SK-N-SH treated with all-trans-retinoic acid at 6 μM for 48 hours (cell line): Measurements from ENCODE around the gene PRPF40B.

ENCODE experiments used
- ATAC-seq: fragments of 200-7000 bp; cut with Tn5 transposase; 3 replicates; pipeline ENCODE4 v1.9.1; 2020; ENCODE audit warnings: mild to moderate bottlenecking, moderate library complexity
- ARNTL ChIP-seq: fragments of 450-650 bp; formaldehyde crosslinking; IDR thresholded peaks from 2 replicates; pipeline ENCODE4 v1.5.0; 2020; ENCODE audit warnings: low read depth, mild to moderate bottlenecking, moderate library complexity, borderline replicate concordance
- CREB5 ChIP-seq: fragments of 250-450 bp; sonication (Bioruptor Pico); IDR thresholded peaks from 2 replicates; pipeline ENCODE4 v1.5.1; 2020; ENCODE audit warnings: low read depth, mild to moderate bottlenecking, moderate library complexity
- CSDC2 ChIP-seq: fragments of 250-450 bp; sonication (Bioruptor Pico); IDR thresholded peaks from 2 replicates; pipeline ENCODE4 v1.5.0; 2020; ENCODE audit warnings: mild to moderate bottlenecking, moderate library complexity
- ESRRG ChIP-seq: fragments of 250-450 bp; sonication (Bioruptor Pico); IDR thresholded peaks from 2 replicates; pipeline ENCODE4 v1.6.1; 2021; ENCODE audit warnings: mild to moderate bottlenecking
- GLIS3 ChIP-seq: fragments of 250-450 bp; sonication (Bioruptor Pico); IDR thresholded peaks from 2 replicates; pipeline ENCODE4 v1.5.0; 2020; ENCODE audit warnings: mild to moderate bottlenecking, moderate library complexity
- OSR1 ChIP-seq: fragments of 250-450 bp; sonication (Bioruptor Pico); IDR thresholded peaks from 2 replicates; pipeline ENCODE4 v1.8.0; 2022; ENCODE audit warnings: moderate library complexity, mild to moderate bottlenecking, inconsistent platforms
- PATZ1 ChIP-seq: fragments of 250-450 bp; sonication (Bioruptor Pico); IDR thresholded peaks from 2 replicates; pipeline ENCODE4 v1.8.0; 2020; ENCODE audit warnings: mild to moderate bottlenecking, moderate library complexity, borderline replicate concordance
- POU6F1 ChIP-seq: fragments of 250-450 bp; sonication (Bioruptor Pico); IDR thresholded peaks from 2 replicates; pipeline ENCODE4 v1.8.0; 2021; ENCODE audit warnings: low read depth, mild to moderate bottlenecking, moderate library complexity, borderline replicate concordance
- PPARA ChIP-seq: fragments of 250-450 bp; sonication (Bioruptor Pico); IDR thresholded peaks from 2 replicates; pipeline ENCODE4 v1.5.0; 2020; ENCODE audit warnings: mild to moderate bottlenecking, borderline replicate concordance
- RARB ChIP-seq: fragments of 250-450 bp; sonication (Bioruptor Pico); IDR thresholded peaks from 2 replicates; pipeline ENCODE4 v1.8.0; 2021; ENCODE audit warnings: mild to moderate bottlenecking, moderate library complexity
- SNAI2 ChIP-seq: fragments of 250-450 bp; sonication (Bioruptor Pico); IDR thresholded peaks from 2 replicates; pipeline ENCODE4 v1.5.0; 2020; ENCODE audit warnings: mild to moderate bottlenecking, moderate library complexity
- TCF4 ChIP-seq: fragments of 250-450 bp; sonication (Bioruptor Pico); IDR thresholded peaks from 2 replicates; pipeline ENCODE4 v1.8.0; 2021; ENCODE audit warnings: mild to moderate bottlenecking, moderate library complexity, borderline replicate concordance
- TOX ChIP-seq: fragments of 250-450 bp; sonication (Bioruptor Pico); IDR thresholded peaks from 2 replicates; pipeline ENCODE4 v1.8.0; 2021; ENCODE audit warnings: mild to moderate bottlenecking, moderate library complexity, borderline replicate concordance
- ZFP3 ChIP-seq: fragments of 250-450 bp; sonication (Bioruptor Pico); IDR thresholded peaks from 2 replicates; pipeline ENCODE4 v1.5.0; 2020; ENCODE audit warnings: mild to moderate bottlenecking, moderate library complexity
- ZFP30 ChIP-seq: fragments of 450-650 bp; formaldehyde crosslinking; IDR thresholded peaks from 2 replicates; pipeline ENCODE4 v1.5.0; 2022; ENCODE audit warnings: mild to moderate bottlenecking, moderate library complexity
- ZNF565 ChIP-seq: fragments of 450-650 bp; formaldehyde crosslinking; conservative IDR thresholded peaks from 2 replicates; pipeline ENCODE4 v1.5.0; 2020; ENCODE audit warnings: low read depth, mild to moderate bottlenecking, moderate library complexity
- ZNF70 ChIP-seq: fragments of 450-650 bp; formaldehyde crosslinking; IDR thresholded peaks from 2 replicates; pipeline ENCODE4 v1.5.0; 2020; ENCODE audit warnings: mild to moderate bottlenecking, moderate library complexity
- ZNF8 ChIP-seq: fragments of 450-650 bp; formaldehyde crosslinking; IDR thresholded peaks from 2 replicates; pipeline ENCODE4 v1.5.0; 2020; ENCODE audit warnings: mild to moderate bottlenecking, moderate library complexity

PRPF40B gene

GRCh38 chr12:49658276-49658675 is 34.9 kb downstream of the PRPF40B start:
- ATAC-seq = no peak
- TF ChIP-seq POU6F1 (CRISPR knock-in tag) = no peak
- TF ChIP-seq ZFP30 = no peak
- no peak for TF ChIP-seq ESRRG (CRISPR knock-in tag)

- no peak for ATAC-seq
- TF ChIP-seq TOX (CRISPR knock-in tag) = no peak
- no peak for TF ChIP-seq ZFP3 (CRISPR knock-in tag)
- no peak for TF ChIP-seq PATZ1 (CRISPR knock-in tag)
- TF ChIP-seq ZNF565 (CRISPR knock-in tag) = no peak
- no peak for TF ChIP-seq PPARA (CRISPR knock-in tag)
These were observed 36.4 kb downstream of the PRPF40B start for GRCh38 chr12:49659753-49660152.

GRCh38 chr12:49661191-49661590 is 37.8 kb downstream of the PRPF40B start:
- no peak for ATAC-seq
- no peak for TF ChIP-seq POU6F1 (CRISPR knock-in tag)
- TF ChIP-seq SNAI2 (CRISPR knock-in tag) = no peak
- TF ChIP-seq RARB (CRISPR knock-in tag) = no peak
- no peak for TF ChIP-seq TCF4 (CRISPR knock-in tag)
- TF ChIP-seq TOX (CRISPR knock-in tag) = no peak
- no peak for TF ChIP-seq PPARA (CRISPR knock-in tag)
- no peak for TF ChIP-seq CSDC2 (CRISPR knock-in tag)
- TF ChIP-seq ZNF8 (CRISPR knock-in tag) = no peak
- no peak for TF ChIP-seq ZNF70 (CRISPR knock-in tag)
- no peak for TF ChIP-seq GLIS3
- no peak for TF ChIP-seq PATZ1 (CRISPR knock-in tag)
- TF ChIP-seq CREB5 (CRISPR knock-in tag) = no peak

GRCh38 chr12:49661746-49662145 is 38.4 kb downstream of the PRPF40B start:
- ATAC-seq = no peak
- no peak for TF ChIP-seq PATZ1 (CRISPR knock-in tag)
- no peak for TF ChIP-seq ZFP30
- TF ChIP-seq POU6F1 (CRISPR knock-in tag) = no peak
- TF ChIP-seq TCF4 (CRISPR knock-in tag) = no peak
- no peak for TF ChIP-seq GLIS3
- no peak for TF ChIP-seq RARB (CRISPR knock-in tag)
- TF ChIP-seq ARNTL (CRISPR knock-in tag) = no peak
- no peak for TF ChIP-seq CREB5 (CRISPR knock-in tag)
- no peak for TF ChIP-seq OSR1 (CRISPR knock-in tag)
